HepG2 (cell line): ENCODE measurements around the gene ENHO. TPM values are rescaled to one million over a fixed set of nuclear protein-coding genes. Genes with fewer than 3 reads are reported as not detected.

Experiments used
- ATAC-seq: fragments of 200-7000 bp; cut with Tn5 transposase; 3 replicates; pipeline ENCODE4 v1.9.1; 2020; ENCODE audit warnings: mild to moderate bottlenecking, moderate library complexity
- BruUV-seq: library from RNA; stranded (reverse); fragments of 400-500 nt; replicated peaks from 2 replicates; lab custom pipeline; 2021; lab: Mats Ljungman, UMichigan
- CTCF ChIA-PET: fragments of 300-600 bp; formaldehyde crosslinking; extraction: SDS; loops from one replicate; lab custom pipeline; 2021; ENCODE audit warnings: low total read pairs, inconsistent platforms, low intra/inter-chr PET ratio; lab: Yijun Ruan, JAX
- POLR2A ChIA-PET: fragments of 350-600 bp; sonication (Branson Sonifier 250); formaldehyde crosslinking; loops from one replicate; lab custom pipeline; 2020; ENCODE audit warnings: antibody characterized with exemption, inconsistent platforms; lab: Yijun Ruan, JAX
- DNase-seq: peaks from one replicate; pipeline ENCODE4 v3.0.0-alpha.2; 2015; ENCODE audit warnings: low spot score
- FAIRE-seq: peaks from 3 replicates; lab custom pipeline; 2011; peaks lifted over from hg19 to GRCh38; lab: Jason Lieb, UNC
- H2AFZ ChIP-seq: one replicate; pipeline ENCODE4 v1.6.1; 2011; ENCODE audit warnings: low read length, inconsistent platforms
- H3K27ac ChIP-seq: fragments of 300-600 bp; 3 replicates; pipeline ENCODE4 v1.8.0; 2011; ENCODE audit warnings: mixed run types, mild to moderate bottlenecking, mixed read lengths, low read length, inconsistent platforms; ENCODE audit not compliant: insufficient read depth; ENCODE audit errors: extremely low read length
- H3K27me3 ChIP-seq, 2 experiments: fragments of 200-600 bp in 1 of 2; 2 replicates in 1 of 2; 3 replicates in 1 of 2; pipeline versions ENCODE4 v1.6.0 to v1.8.0; 2011; ENCODE audit warnings: low read length in 2 of 2, mild to moderate bottlenecking in 2 of 2, moderate library complexity in 2 of 2, inconsistent platforms in 1 of 2; ENCODE audit not compliant: insufficient read depth in 2 of 2, control insufficient read depth in 1 of 2
- H3K36me3 ChIP-seq, 2 experiments: fragments of 200-600 bp in 1 of 2; replicated peaks in 1 of 2; 2 replicates in 1 of 2; 3 replicates in 1 of 2; pipeline versions ENCODE4 v1.5.1 to v1.8.0; 2011; ENCODE audit warnings: low read length in 2 of 2, inconsistent platforms in 1 of 2; ENCODE audit not compliant: insufficient read depth in 2 of 2, control insufficient read depth in 1 of 2
- H3K4me1 ChIP-seq: 2 replicates; pipeline ENCODE4 v1.5.1; 2012; ENCODE audit warnings: low read length, inconsistent platforms; ENCODE audit not compliant: insufficient read depth
- H3K4me2 ChIP-seq: 2 replicates; pipeline ENCODE4 v1.6.0; 2011; ENCODE audit warnings: low read depth, low read length, inconsistent platforms
- H3K4me3 ChIP-seq, 3 experiments: fragments of 200-600 bp in 1 of 3; sonication (generic), shearing (Covaris generic) in 1 of 3; replicated peaks in 1 of 3; 2 replicates each; pipeline ENCODE4 v1.5.1; 2011 to 2016; ENCODE audit warnings: low read length in 3 of 3, inconsistent platforms in 2 of 3, low read depth in 2 of 3, mild to moderate bottlenecking in 2 of 3, control low read depth in 1 of 3, mixed read lengths in 1 of 3; ENCODE audit not compliant: insufficient read depth in 1 of 3
- H3K79me2 ChIP-seq: one replicate; pipeline ENCODE4 v1.6.1; 2011; ENCODE audit warnings: low read length, inconsistent platforms; ENCODE audit not compliant: insufficient read depth
- H3K9ac ChIP-seq: 2 replicates; pipeline ENCODE4 v1.6.0; 2011; ENCODE audit warnings: mild to moderate bottlenecking, low read depth, low read length, inconsistent platforms; ENCODE audit not compliant: insufficient read depth
- H3K9me3 ChIP-seq: 2 replicates; pipeline ENCODE4 v1.5.1; 2012; ENCODE audit warnings: mild to moderate bottlenecking, low read length
- H4K20me1 ChIP-seq: 2 replicates; pipeline ENCODE4 v1.6.0; 2011; ENCODE audit warnings: inconsistent platforms, mild to moderate bottlenecking, low read length, moderate library complexity; ENCODE audit not compliant: insufficient read depth
- CHCHD3 ChIP-seq: sonication (generic); formaldehyde crosslinking; IDR thresholded peaks from 2 replicates; pipeline ENCODE4 v1.8.0; 2022; ENCODE audit warnings: mild to moderate bottlenecking, missing genetic modification reagents, moderate library complexity
- FOSL2 ChIP-seq: sonication (generic); formaldehyde crosslinking; IDR thresholded peaks from 2 replicates; pipeline ENCODE4 v1.4.0; 2020; ENCODE audit warnings: missing genetic modification reagents
- MAZ ChIP-seq, 2 experiments: sonication (generic) in 1 of 2; formaldehyde crosslinking in 1 of 2; IDR thresholded peaks; 2 replicates each; pipeline versions ENCODE4 v1.5.0 to v1.6.1; 2012 to 2020; ENCODE audit warnings: low read depth in 2 of 2, mild to moderate bottlenecking in 2 of 2, borderline replicate concordance in 1 of 2, improper control_type of control experiment in 1 of 2, low read length in 1 of 2, missing genetic modification reagents in 1 of 2, moderate library complexity in 1 of 2
- MTA3 ChIP-seq: sonication (generic); formaldehyde crosslinking; IDR thresholded peaks from 2 replicates; pipeline ENCODE4 v1.4.0; 2020; ENCODE audit warnings: missing genetic modification reagents
- MTF1 ChIP-seq: sonication (generic); formaldehyde crosslinking; IDR thresholded peaks from 2 replicates; pipeline ENCODE4 v1.5.0; 2020; ENCODE audit warnings: missing genetic modification reagents
- SNRNP70 ChIP-seq: fragments of 200-400 bp; formaldehyde crosslinking; IDR thresholded peaks from 2 replicates; pipeline ENCODE4 v1.6.1; 2017; ENCODE audit warnings: mild to moderate bottlenecking, low read depth, low read length, moderate library complexity
- SPEN ChIP-seq: sonication (generic); formaldehyde crosslinking; IDR thresholded peaks from 2 replicates; pipeline ENCODE4 v1.5.1; 2020; ENCODE audit warnings: low read depth, mild to moderate bottlenecking, missing genetic modification reagents
- WGBS: methylation state at CpG from one replicate; pipeline ENCODE4 v1.1.6; 2017; ENCODE audit warnings: low lambda C conversion rate; 5-methylcytosine and 5-hydroxymethylcytosine counted together
- in situ Hi-C: cut with HindIII; loops from 2 replicates; pipeline ENCODE4 v1.10.0; 2017; ENCODE audit warnings: low pct_unique_long_range_greater_than_20kb; ENCODE audit not compliant: extremely low pct_ligation_motif_present
- intact Hi-C: fragments of 100-400 bp; cut with micrococcal nuclease; formaldehyde crosslinking; loops from one replicate; pipeline ENCODE4 v1.10.0; 2022; ENCODE audit not compliant: unreplicated experiment
- polyA plus RNA-seq, 8 experiments: library from polyadenylated mRNA; depleted of rRNA in 3 of 8; stranded (reverse) in 7 of 8; unstranded in 1 of 8; fragments of >200 nt; fragmentation: Illumina TruSeq in 4 of 8; extraction: Trizol in 4 of 8; gene quantifications; 2 replicates each; pipeline versions ENCODE4 v1.2.1 to v1.2.3, GENCODE V29; 2011 to 2016; ENCODE audit warnings: low read depth in 4 of 8, missing spikeins in 1 of 8, mixed read lengths in 1 of 8; ENCODE audit not compliant: insufficient read depth in 1 of 8
- total RNA-seq, 5 experiments: library from RNA; depleted of rRNA; stranded (reverse); fragments of >200 nt; fragmentation: Illumina TruSeq; extraction: Trizol; gene quantifications; 2 replicates each; pipeline ENCODE4 v1.2.3, GENCODE V29; 2016; ENCODE audit warnings: low read depth in 1 of 5
- TF ChIP-seq, protein P1 (sequence below): sonication (generic); formaldehyde crosslinking; IDR thresholded peaks from 2 replicates; pipeline ENCODE4 v1.8.1; 2022; ENCODE audit warnings: mild to moderate bottlenecking, missing genetic modification reagents
- TF ChIP-seq, protein P2 (sequence below): sonication (generic); formaldehyde crosslinking; IDR thresholded peaks from 2 replicates; pipeline ENCODE4 v1.4.0; 2020; ENCODE audit warnings: missing genetic modification reagents
- TF ChIP-seq, protein P3 (sequence below): sonication (generic); formaldehyde crosslinking; IDR thresholded peaks from 2 replicates; pipeline ENCODE4 v1.4.0; 2020; ENCODE audit warnings: missing genetic modification reagents
- TF ChIP-seq, protein P4 (sequence below): fragments of 450-650 bp; IDR thresholded peaks from 2 replicates; pipeline ENCODE4 v1.6.1; 2016
- TF ChIP-seq, protein P5 (sequence below): sonication (generic); formaldehyde crosslinking; IDR thresholded peaks from 2 replicates; pipeline ENCODE4 v1.4.0; 2020; ENCODE audit warnings: missing genetic modification reagents

Gene ENHO
- total and polyA plus RNA-seq, 2 of the 13 experiments (the other 11 are each of a cell fraction or from before 2014, with no cell fraction given): 0.08 to 0.60 TPM

DNA sequence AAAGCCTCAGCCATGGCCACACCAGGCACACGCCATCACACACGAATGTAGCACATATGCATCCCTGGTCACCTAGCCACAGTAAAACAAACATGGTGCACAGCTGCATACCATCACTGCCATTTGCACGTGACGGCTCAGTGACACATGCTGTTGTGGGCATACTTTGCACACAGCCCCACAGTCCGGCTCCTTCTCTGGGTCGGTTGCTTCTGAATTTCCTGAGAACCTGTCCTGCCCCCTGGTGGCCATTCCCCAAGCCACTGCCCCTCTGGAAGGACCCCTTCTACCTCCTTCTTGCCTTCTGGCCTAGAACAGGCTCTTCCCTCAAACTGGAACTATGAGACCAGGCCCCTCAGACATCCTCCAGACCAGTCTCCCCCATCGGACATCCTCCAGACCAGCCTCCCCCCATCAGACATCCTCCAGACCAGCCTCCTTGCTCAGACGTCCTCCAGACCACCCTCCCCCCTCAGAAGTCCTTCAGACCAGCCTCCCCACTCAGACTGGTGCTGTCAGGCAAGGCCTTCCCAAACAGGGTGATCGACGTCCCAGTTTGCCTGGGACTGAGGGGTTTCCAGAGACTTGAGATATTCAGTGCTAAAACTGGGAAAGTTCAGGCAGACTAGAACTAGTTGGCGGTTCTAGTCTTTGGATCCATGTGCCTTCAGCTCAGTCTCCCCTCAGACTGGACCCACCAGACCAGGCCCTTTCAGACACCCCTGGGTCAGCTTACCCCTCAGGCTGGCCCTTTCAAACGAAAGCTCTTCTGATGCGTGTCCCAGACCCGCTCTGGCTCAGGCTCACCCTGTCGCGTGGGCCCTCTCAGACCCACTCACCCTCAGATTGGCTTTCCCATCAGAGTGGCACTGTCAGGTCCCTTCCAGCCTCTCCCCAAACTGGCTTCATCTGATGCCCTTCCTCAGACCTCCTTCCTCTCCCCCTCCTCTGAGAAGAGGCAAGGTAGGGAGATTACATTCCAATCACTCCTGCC, 24.3 kb upstream of the ENHO start:
- in situ Hi-C loops: no loop called here
- Histone ChIP-seq H2AFZ (no peak overlapping the region), H3K36me3 (no peaks in the 10 kb centered on the region), H3K9me3 (no peaks in the 10 kb centered on the region), H3K4me1 (peaks cover 18% of the 10 kb centered on the region), H3K79me2 (no peaks in the 10 kb centered on the region), H4K20me1 (peaks cover 4% of the 10 kb centered on the region; the same call in 1 of the 2 replicates), H3K27ac (no peak overlapping the region), H3K4me3 (no peak overlapping the region), H3K27me3 (peaks cover 0 to 17% of the 10 kb centered on the region in 2 experiments; a peak in 2 of 5 replicates), H3K9ac (no peak overlapping the region), H3K4me2 (no peak overlapping the region)
- peak; percentile 76 for ATAC-seq
- peak; percentile 58 for DNase-seq
- no TSS peak for BruUV-seq
- FAIRE-seq: peak; percentile 37
- intact Hi-C loops: loop anchor here (1.0 to 5.0 kb wide), 2 partner anchors 45 to 110 kb away; no protein-coding TSS in a partner anchor
- CTCF ChIA-PET: interaction anchor here (0.7 to 3.9 kb wide), 9 partner anchors 29 to 215 kb away, joined by 3 to 42 read pairs (median 8); no protein-coding TSS in a partner anchor
- WGBS: 49% methylated on average over 15 of the region's 16 CpGs
- POLR2A ChIA-PET: no interaction called here
- no peak for TF ChIP-seq CHCHD3 (CRISPR knock-in tag)
- TF ChIP-seq, protein P1, sequence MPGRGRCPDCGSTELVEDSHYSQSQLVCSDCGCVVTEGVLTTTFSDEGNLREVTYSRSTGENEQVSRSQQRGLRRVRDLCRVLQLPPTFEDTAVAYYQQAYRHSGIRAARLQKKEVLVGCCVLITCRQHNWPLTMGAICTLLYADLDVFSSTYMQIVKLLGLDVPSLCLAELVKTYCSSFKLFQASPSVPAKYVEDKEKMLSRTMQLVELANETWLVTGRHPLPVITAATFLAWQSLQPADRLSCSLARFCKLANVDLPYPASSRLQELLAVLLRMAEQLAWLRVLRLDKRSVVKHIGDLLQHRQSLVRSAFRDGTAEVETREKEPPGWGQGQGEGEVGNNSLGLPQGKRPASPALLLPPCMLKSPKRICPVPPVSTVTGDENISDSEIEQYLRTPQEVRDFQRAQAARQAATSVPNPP (CRISPR knock-in tag): no peak
- no peak for TF ChIP-seq MAZ (IDR thresholded peaks at IDR 0.05; ENCODE audit: borderline replicate concordance, low read depth, low read length)
- peak; percentile 18; the same call in 1 of the 2 replicates for TF ChIP-seq MAZ (CRISPR knock-in tag; IDR thresholded peaks at IDR 0.05; ENCODE audit: low read depth)
- TF ChIP-seq, protein P2, sequence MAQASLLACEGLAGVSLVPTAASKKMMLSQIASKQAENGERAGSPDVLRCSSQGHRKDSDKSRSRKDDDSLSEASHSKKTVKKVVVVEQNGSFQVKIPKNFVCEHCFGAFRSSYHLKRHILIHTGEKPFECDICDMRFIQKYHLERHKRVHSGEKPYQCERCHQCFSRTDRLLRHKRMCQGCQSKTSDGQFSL (CRISPR knock-in tag): no peak
- TF ChIP-seq, protein P3, sequence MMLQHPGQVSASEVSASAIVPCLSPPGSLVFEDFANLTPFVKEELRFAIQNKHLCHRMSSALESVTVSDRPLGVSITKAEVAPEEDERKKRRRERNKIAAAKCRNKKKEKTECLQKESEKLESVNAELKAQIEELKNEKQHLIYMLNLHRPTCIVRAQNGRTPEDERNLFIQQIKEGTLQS (CRISPR knock-in tag): no peak
- no peak for TF ChIP-seq SNRNP70
- TF ChIP-seq, protein P4, sequence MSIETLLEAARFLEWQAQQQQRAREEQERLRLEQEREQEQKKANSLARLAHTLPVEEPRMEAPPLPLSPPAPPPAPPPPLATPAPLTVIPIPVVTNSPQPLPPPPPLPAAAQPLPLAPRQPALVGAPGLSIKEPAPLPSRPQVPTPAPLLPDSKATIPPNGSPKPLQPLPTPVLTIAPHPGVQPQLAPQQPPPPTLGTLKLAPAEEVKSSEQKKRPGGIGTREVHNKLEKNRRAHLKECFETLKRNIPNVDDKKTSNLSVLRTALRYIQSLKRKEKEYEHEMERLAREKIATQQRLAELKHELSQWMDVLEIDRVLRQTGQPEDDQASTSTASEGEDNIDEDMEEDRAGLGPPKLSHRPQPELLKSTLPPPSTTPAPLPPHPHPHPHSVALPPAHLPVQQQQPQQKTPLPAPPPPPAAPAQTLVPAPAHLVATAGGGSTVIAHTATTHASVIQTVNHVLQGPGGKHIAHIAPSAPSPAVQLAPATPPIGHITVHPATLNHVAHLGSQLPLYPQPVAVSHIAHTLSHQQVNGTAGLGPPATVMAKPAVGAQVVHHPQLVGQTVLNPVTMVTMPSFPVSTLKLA: 0 out of 2 replicates have a peak, but pooled peaks have one; percentile 21
- TF ChIP-seq MTA3: no peak
- no peak for TF ChIP-seq SPEN
- TF ChIP-seq, protein P5, sequence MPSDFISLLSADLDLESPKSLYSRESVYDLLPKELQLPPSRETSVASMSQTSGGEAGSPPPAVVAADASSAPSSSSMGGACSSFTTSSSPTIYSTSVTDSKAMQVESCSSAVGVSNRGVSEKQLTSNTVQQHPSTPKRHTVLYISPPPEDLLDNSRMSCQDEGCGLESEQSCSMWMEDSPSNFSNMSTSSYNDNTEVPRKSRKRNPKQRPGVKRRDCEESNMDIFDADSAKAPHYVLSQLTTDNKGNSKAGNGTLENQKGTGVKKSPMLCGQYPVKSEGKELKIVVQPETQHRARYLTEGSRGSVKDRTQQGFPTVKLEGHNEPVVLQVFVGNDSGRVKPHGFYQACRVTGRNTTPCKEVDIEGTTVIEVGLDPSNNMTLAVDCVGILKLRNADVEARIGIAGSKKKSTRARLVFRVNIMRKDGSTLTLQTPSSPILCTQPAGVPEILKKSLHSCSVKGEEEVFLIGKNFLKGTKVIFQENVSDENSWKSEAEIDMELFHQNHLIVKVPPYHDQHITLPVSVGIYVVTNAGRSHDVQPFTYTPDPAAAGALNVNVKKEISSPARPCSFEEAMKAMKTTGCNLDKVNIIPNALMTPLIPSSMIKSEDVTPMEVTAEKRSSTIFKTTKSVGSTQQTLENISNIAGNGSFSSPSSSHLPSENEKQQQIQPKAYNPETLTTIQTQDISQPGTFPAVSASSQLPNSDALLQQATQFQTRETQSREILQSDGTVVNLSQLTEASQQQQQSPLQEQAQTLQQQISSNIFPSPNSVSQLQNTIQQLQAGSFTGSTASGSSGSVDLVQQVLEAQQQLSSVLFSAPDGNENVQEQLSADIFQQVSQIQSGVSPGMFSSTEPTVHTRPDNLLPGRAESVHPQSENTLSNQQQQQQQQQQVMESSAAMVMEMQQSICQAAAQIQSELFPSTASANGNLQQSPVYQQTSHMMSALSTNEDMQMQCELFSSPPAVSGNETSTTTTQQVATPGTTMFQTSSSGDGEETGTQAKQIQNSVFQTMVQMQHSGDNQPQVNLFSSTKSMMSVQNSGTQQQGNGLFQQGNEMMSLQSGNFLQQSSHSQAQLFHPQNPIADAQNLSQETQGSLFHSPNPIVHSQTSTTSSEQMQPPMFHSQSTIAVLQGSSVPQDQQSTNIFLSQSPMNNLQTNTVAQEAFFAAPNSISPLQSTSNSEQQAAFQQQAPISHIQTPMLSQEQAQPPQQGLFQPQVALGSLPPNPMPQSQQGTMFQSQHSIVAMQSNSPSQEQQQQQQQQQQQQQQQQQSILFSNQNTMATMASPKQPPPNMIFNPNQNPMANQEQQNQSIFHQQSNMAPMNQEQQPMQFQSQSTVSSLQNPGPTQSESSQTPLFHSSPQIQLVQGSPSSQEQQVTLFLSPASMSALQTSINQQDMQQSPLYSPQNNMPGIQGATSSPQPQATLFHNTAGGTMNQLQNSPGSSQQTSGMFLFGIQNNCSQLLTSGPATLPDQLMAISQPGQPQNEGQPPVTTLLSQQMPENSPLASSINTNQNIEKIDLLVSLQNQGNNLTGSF (CRISPR knock-in tag): no peak
- 0 out of 2 replicates have a peak, but pooled peaks have one; percentile 14 for TF ChIP-seq FOSL2
- TF ChIP-seq MTF1 (CRISPR knock-in tag): peak; percentile 67; the same call in 1 of the 2 replicates
